Stimulated activated CD8-positive, alpha-beta memory T cell treated with anti-CD3 and anti-CD28 coated beads, Interleukin-2, amount 100 ng/mL, for 1 hour (primary cell): ENCODE data around the gene ODAD4.

Experiments used
- DNase-seq, 2 donors: peaks; one replicate each; pipeline ENCODE4 v3.0.0-alpha.2; 2020; ENCODE audit warnings: low read depth in 2 of 2

ODAD4 gene

GRCh38 chr17:41971721-41972523 is 41.5 kb downstream of the ODAD4 start:
- DNase-seq, result no peak

GRCh38 chr17:41972571-41973407 is 42.4 kb downstream of the ODAD4 start:
- DNase-seq, result no peak

GRCh38 chr17:41973408-41973811 is 43.0 kb downstream of the ODAD4 start:
- DNase-seq, result no peak

- DNase-seq, result no peak
These were observed 43.6 kb downstream of the ODAD4 start for GRCh38 chr17:41974031-41974430.

- no peak for DNase-seq
These were observed 44.2 kb downstream of the ODAD4 start for GRCh38 chr17:41974658-41975057.

GRCh38 chr17:41975099-41976083 is 45.0 kb downstream of the ODAD4 start:
- no peak for DNase-seq

- no peak for DNase-seq
These were observed 45.8 kb downstream of the ODAD4 start for GRCh38 chr17:41976142-41976768.

- DNase-seq, result no peak
These were observed 47.6 kb downstream of the ODAD4 start for GRCh38 chr17:41977991-41978390.

- DNase-seq, result no peak
These were observed 51.8 kb downstream of the ODAD4 start for GRCh38 chr17:41982026-41982760.

- no peak for DNase-seq
These were observed 54.0 kb downstream of the ODAD4 start for GRCh38 chr17:41984454-41984853.

- no peak for DNase-seq
These were observed 55.5 kb downstream of the ODAD4 start for GRCh38 chr17:41985919-41986318.

- no peak for DNase-seq
These were observed 56.2 kb downstream of the ODAD4 start for GRCh38 chr17:41986634-41987033.

- DNase-seq, result no peak
These were observed 57.2 kb downstream of the ODAD4 start for GRCh38 chr17:41987642-41988041.

- DNase-seq, result no peak
These were observed 58.0 kb downstream of the ODAD4 start for GRCh38 chr17:41988418-41988817.

GRCh38 chr17:41989702-41990419 is 59.4 kb downstream of the ODAD4 start:
- no peak for DNase-seq

GRCh38 chr17:41992576-41992975 is 62.2 kb downstream of the ODAD4 start:
- DNase-seq, result no peak

- DNase-seq, result no peak
These were observed 66.4 kb downstream of the ODAD4 start for GRCh38 chr17:41996855-41997164.

GRCh38 chr17:41998497-41998896 is 68.1 kb downstream of the ODAD4 start:
- DNase-seq, result no peak

GRCh38 chr17:42000413-42001133 is 70.2 kb downstream of the ODAD4 start:
- DNase-seq, result no peak
